Activated CD8-positive, alpha-beta T cell treated with anti-CD3 and anti-CD28 coated beads for 36 hours (primary cell): ENCODE measurements around the gene PTGES2. TPM values are rescaled to one million over a fixed set of nuclear protein-coding genes. Genes with fewer than 3 reads are reported as not detected.

Experiments
- ATAC-seq: fragments of 200-7000 bp; cut with Tn5 transposase; one replicate; pipeline ENCODE4 v1.10.0; 2021; ENCODE audit warnings: mild to moderate bottlenecking, moderate library complexity
- CTCF ChIA-PET: fragments of 350-600 bp; sonication (Branson Sonifier 250); formaldehyde crosslinking; loops from one replicate; lab custom pipeline; 2021; ENCODE audit warnings: antibody characterized with exemption; lab: Charles Lee
- POLR2A ChIA-PET: fragments of 350-600 bp; sonication (Branson Sonifier 250); formaldehyde crosslinking; loops from one replicate; lab custom pipeline; 2021; ENCODE audit warnings: antibody characterized with exemption; lab: Charles Lee
- DNase-seq: peaks from one replicate; pipeline ENCODE4 v3.0.0-alpha.2; 2020
- H3K27ac Mint-ChIP-seq: one replicate; pipeline ENCODE4 v1.8.0; 2021; ENCODE audit warnings: mild to moderate bottlenecking, mixed read lengths
- H3K27me3 Mint-ChIP-seq: one replicate; pipeline ENCODE4 v1.8.0; 2021; ENCODE audit warnings: mixed read lengths
- H3K36me3 Mint-ChIP-seq: one replicate; pipeline ENCODE4 v1.8.0; 2021; ENCODE audit warnings: low read depth, mixed read lengths
- H3K4me1 Mint-ChIP-seq: one replicate; pipeline ENCODE4 v1.8.0; 2021; ENCODE audit warnings: low read depth, mixed read lengths
- H3K4me3 Mint-ChIP-seq: one replicate; pipeline ENCODE4 v1.8.0; 2021; ENCODE audit warnings: mild to moderate bottlenecking, moderate library complexity, mixed read lengths
- H3K9me3 Mint-ChIP-seq: one replicate; pipeline ENCODE4 v1.8.0; 2021; ENCODE audit warnings: mixed read lengths
- CTCF ChIP-seq: fragments of 200-600 bp; IDR thresholded peaks from one replicate; pipeline ENCODE4 v1.8.0; 2022; ENCODE audit warnings: antibody characterized with exemption, mild to moderate bottlenecking
- intact Hi-C: fragments of 100-400 bp; cut with micrococcal nuclease; formaldehyde crosslinking; loops from one replicate; pipeline ENCODE4 v1.10.0; 2022
- total RNA-seq, 2 experiments: library from RNA; stranded (reverse); gene quantifications; one replicate each; pipeline ENCODE4 v1.2.3, GENCODE V29; 2021

The PTGES2 gene
- total RNA-seq, 2 experiments from 2014 or later: 40.8 to 49.5 TPM

GRCh38 chr9:128169492-128169891, 42.0 kb upstream of the PTGES2 start:
- no peak for ATAC-seq
- no peak for TF ChIP-seq CTCF
- ChIA-PET CTCF (interaction anchor here (1.1 kb wide), 1 partner anchor 52 kb away, joined by 3 read pairs; no protein-coding TSS in a partner anchor), POLR2A (interaction anchor here (1.3 kb wide), 1 partner anchor 9 kb away, joined by 9 read pairs; the partner anchor contains the start of gene BBLN)
- Mint-ChIP-seq H3K27me3 (no peaks in the 10 kb centered on the region), H3K36me3 (peaks cover 10% of the 10 kb centered on the region), H3K27ac (no peak overlapping the region), H3K4me1 (peaks cover 2% of the 10 kb centered on the region), H3K4me3 (no peak overlapping the region), H3K9me3 (no peaks in the 10 kb centered on the region)
- intact Hi-C loops: no loop called here
- no peak for DNase-seq

GRCh38 chr9:128168731-128169308, 41.3 kb upstream of the PTGES2 start:
- Mint-ChIP-seq H3K27me3 (no peaks in the 10 kb centered on the region), H3K36me3 (peaks cover 16% of the 10 kb centered on the region), H3K4me3 (no peak overlapping the region), H3K4me1 (peaks cover 2% of the 10 kb centered on the region), H3K27ac (no peak overlapping the region), H3K9me3 (no peaks in the 10 kb centered on the region)
- intact Hi-C loops: no loop called here
- CTCF ChIA-PET: no interaction called here
- DNase-seq: no peak
- POLR2A ChIA-PET: no interaction called here
- no peak for TF ChIP-seq CTCF
- ATAC-seq: no peak

GRCh38 chr9:128167209-128167608, 39.7 kb upstream of the PTGES2 start:
- H3K36me3 Mint-ChIP-seq: peaks cover 22% of the 10 kb centered on the region

GRCh38 chr9:128166169-128166568, 38.6 kb upstream of the PTGES2 start:
- H3K27me3 Mint-ChIP-seq: no peaks in the 10 kb centered on the region
- peaks cover 27% of the 10 kb centered on the region for H3K36me3 Mint-ChIP-seq
- H3K27ac Mint-ChIP-seq: no peak overlapping the region
- intact Hi-C loops: no loop called here
- ATAC-seq: no peak
- H3K4me1 Mint-ChIP-seq: peaks cover 18% of the 10 kb centered on the region
- CTCF ChIA-PET: interaction anchor here (1.1 kb wide), 1 partner anchor 48 kb away, joined by 4 read pairs; no protein-coding TSS in a partner anchor
- H3K4me3 Mint-ChIP-seq: no peak overlapping the region
- DNase-seq: no peak
- POLR2A ChIA-PET: interaction anchor here (1.5 kb wide), 1 partner anchor 25 kb away, joined by 4 read pairs; the partner anchor contains the start of gene CIZ1
- H3K9me3 Mint-ChIP-seq: no peaks in the 10 kb centered on the region
- TF ChIP-seq CTCF: no peak

More at GRCh38 chr9:128167209-128167608, 39.7 kb upstream of the PTGES2 start:
- Mint-ChIP-seq H3K4me3 (no peak overlapping the region), H3K4me1 (peaks cover 10% of the 10 kb centered on the region), H3K9me3 (no peaks in the 10 kb centered on the region), H3K27me3 (no peaks in the 10 kb centered on the region), H3K27ac (no peak overlapping the region)
- ChIA-PET CTCF (no interaction called here), POLR2A (interaction anchor here (1.5 kb wide), 1 partner anchor 24 kb away, joined by 4 read pairs; the partner anchor contains the start of gene CIZ1)
- DNase-seq (no peak), ATAC-seq (no peak)
- intact Hi-C loops: no loop called here
- TF ChIP-seq CTCF: no peak

GRCh38 chr9:128164307-128164885, 36.9 kb upstream of the PTGES2 start:
- intact Hi-C loops: no loop called here
- Mint-ChIP-seq H3K27me3 (no peaks in the 10 kb centered on the region), H3K9me3 (no peaks in the 10 kb centered on the region), H3K27ac (peak overlapping the region; percentile 20), H3K36me3 (peaks cover 29% of the 10 kb centered on the region), H3K4me3 (no peak overlapping the region), H3K4me1 (peaks cover 21% of the 10 kb centered on the region)
- DNase-seq: no peak
- TF ChIP-seq CTCF: no peak
- CTCF ChIA-PET: no interaction called here
- POLR2A ChIA-PET: no interaction called here
- no peak for ATAC-seq
